Fibroblast of skin of right biceps (primary cell): Measurements from ENCODE around the gene MTURN.
A peak's percentile ranks its signal among the peaks of the same experiment; 100 is the strongest.
"Not testable (repeated sequence)": the region's sequence is repeated elsewhere in the genome, so short reads cannot be mapped to it uniquely, and the experiment has no call there.

ENCODE experiments used
- DNase-seq: peaks from one replicate; pipeline ENCODE4 v3.0.0-alpha.2; 2013

MTURN gene

DNA sequence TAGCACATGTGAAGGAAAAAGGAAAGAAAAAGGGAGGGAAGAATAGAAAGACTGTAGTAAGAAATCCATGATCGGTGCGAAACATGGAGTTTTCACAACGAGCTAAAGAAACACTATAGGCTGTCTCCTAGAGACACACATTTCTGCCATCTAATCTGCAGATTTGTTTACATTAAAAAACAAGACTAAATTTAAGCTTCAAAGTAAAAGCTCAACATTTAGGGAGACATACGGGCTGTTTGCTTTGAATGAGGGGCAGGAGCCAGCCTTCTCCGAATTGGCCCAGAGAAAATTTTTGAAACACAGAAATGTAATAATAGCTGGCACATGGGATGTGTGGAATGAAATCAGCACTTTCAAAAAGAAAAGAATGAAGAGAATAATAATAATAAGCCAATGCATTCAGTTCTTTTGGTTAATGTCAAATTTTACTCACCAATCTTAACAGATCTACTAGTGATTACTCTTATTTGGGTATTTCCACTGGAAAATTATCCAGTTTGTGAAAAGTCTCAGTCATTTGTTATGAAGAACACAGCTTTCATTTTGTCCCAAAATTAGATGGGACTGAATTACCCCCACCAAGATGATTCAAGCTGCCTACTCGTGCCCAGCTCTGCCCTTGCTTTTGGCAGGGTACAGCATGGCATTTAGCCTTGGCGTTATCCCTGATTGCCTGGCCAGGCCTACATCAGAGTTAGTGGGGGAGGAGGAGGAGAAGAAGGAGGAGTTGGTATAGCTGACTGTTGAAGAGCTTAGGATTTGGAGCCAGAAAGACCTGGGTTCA lies 47.1 kb downstream of the MTURN start:
- DNase-seq = no peak

GRCh38 chr7:30182814-30183213 lies 48.0 kb downstream of the MTURN start:
- no peak for DNase-seq

DNA sequence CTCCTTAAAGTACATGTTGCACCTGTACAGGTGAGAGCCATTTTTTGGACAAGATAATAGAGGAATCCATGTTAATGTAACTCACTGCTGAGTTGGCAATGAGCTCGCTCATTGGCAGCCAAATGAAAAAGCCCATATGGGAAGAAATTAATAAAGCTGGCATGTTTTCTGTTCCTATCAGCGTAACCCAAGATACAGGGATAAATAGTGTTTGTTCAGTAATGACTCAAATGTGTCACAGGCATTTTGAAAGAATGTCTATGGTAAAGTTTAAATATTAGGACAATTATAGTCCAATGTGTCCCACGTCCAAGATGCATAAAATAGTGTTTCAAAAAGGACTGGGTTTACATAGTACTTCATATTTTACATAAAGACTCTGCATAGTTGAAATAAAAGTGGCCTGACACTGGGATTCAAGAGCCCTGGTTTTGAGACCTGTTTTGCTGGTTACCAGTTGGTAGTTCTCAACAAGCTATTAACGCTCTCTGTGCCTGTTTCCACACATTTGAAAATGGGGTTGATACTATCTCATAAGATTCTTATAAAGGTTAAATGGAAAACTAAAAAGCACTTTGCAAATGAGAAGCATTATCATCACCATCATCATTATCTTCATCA lies 49.1 kb downstream of the MTURN start:
- DNase-seq = no peak

GRCh38 chr7:30184791-30185487 lies 50.2 kb downstream of the MTURN start:
- no peak for DNase-seq

DNA sequence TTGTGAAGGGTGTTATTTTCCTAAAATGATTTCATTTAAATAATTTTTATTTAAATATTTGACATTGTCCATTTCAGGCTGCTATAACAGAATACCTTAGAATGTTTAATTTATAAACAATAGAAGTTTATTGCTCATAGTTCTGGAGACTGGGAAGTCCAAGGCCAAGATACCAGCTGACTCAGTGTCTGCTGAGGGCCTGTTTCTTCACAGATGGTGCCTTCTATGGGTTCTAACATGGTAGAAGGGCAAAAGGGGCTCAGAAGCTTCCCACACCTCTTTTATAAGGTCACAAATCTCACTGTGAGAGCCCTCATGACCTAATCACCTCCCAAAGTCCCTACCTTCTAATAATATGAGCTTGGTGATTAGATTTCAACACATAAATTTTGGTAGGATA lies 50.7 kb downstream of the MTURN start:
- DNase-seq = no peak

- no peak for DNase-seq
Measured at GRCh38 chr7:30186725-30187124, 51.9 kb downstream of the MTURN start.

- no peak for DNase-seq
Measured at GRCh38 chr7:30187513-30187912, 52.7 kb downstream of the MTURN start.

GRCh38 chr7:30188381-30188780 lies 53.6 kb downstream of the MTURN start:
- DNase-seq = not testable (repeated sequence)

- no peak for DNase-seq
Measured at GRCh38 chr7:30188811-30189210, 54.0 kb downstream of the MTURN start.

DNA sequence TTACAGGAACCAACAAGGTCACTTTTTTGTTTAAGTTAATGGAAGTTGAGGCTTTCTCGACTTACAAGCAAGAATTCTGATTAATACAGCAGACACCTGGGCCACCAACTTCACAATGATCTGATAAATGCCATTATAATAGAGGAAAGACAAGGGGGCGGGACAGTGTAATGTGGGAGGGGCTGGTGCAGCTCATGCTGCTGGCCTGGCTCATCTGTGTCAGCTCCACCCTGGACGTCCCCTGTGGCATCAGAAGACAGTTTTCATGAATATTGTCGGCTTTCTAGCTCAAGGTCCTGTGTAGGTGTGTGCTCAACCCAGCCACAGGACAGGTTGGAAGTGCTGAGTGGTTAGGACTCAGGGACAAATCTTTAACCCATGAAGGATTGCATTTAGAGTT lies 57.0 kb downstream of the MTURN start:
- DNase-seq = no peak

DNA sequence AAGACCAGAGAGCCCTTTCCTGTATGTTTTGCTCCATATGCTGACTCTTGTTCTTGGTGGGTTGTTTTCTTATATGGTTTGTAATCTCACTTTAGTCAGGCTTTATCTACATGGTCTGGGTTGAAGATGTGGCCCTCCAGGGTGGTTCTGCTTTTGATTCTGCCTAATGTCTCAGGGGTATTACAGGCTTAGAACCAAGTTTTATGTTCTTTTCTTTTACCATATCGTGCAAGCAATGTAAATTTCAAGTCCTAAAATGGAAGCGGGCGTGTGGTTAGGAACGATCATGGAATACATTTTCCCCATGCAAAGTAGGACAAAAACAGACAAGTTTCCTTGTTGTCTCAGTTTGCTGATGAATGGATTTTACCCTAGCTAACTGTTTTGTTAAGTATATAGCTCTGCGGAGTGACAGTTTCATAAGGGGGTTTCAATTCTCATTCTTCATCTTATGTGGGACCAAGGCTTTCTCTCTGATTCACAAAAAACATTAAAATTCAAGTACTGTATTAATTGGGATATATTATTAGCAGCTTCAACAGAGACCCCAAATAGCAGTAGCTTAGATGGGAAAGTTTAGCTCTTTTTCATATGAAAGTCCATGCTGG lies 58.7 kb downstream of the MTURN start:
- no peak for DNase-seq

DNA sequence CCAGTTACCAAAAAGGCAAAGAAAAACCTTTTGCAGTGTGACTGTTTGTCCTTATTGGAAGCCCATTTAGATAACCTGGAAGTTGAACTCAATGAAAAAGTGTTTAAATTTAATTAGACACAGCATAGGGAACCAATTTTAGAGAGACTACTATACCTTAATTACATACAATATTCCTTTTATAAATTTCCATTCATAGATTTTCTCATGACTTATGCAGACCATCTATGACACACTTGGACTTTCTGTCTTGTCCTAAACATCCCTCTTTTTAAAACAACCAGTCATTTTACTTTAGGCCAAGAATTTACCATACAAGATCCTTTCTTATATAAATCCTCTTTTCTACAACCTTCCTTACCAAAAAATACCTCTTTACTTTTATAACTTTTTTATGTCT lies 61.6 kb downstream of the MTURN start:
- DNase-seq = no peak

DNA sequence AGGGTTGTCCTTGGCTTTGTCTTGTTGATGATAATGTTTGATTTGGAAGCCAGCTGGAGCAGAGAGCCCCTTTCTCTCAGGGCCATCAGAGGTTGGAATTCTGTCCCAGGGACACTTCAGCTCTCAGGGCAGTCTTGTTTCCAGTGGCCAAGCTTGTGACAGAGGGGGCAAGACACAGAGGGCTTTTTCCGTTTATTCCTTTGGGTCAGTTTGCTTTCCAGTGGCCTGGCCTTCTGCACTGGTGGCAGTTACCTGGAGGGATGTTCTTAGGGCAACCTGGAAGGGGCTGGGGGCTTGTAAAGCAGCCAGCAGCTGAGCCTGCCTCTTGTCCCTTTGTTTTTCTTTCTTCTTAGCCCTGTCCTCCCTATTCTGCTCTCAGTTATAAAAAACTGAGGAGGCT lies 62.7 kb downstream of the MTURN start:
- no peak for DNase-seq

DNA sequence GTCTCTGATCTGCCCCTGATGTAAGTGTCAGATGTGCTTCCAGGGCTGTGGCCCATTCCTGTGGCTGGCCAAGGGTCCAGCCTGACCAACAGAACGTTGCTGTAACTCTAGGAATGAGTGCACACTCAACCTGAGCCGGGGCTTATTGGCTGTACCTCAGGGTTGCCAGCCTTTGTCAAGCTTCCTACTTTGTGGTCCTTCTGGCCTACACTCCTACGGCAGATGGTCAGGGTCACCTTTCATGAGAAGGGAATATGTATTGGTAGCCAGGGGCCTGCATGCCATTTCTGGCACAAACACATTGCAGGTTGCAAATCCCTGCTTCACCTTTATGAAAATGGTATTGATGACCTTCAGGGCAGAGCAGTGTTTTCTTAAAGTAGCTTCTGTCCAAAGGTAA lies 64.5 kb downstream of the MTURN start:
- DNase-seq = no peak

GRCh38 chr7:30200591-30200990 lies 65.8 kb downstream of the MTURN start:
- no peak for DNase-seq

DNA sequence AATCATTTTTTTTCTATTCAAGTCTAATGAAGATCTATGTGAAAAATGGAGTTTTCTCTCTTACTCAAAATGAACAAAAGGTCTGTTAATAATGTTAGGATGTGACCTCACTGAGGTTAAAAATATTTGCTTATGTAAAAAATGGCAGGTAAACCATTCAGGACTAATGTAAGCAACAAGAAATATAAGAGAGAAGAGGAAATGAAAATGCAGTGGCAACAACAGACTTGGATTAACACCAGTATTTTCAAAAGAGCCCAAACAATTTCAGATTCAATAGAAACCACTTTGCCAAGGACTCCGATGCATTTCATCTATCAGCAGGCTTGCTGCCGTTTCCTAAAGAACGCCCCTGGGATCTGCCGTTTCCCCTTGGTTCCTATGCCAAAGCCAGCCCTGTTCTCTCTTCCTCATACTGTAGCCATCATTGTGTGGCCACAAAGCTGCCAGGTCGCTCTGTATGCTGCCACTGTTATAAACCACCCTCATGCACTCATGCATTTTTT lies 66.4 kb downstream of the MTURN start:
- DNase-seq = no peak

DNA sequence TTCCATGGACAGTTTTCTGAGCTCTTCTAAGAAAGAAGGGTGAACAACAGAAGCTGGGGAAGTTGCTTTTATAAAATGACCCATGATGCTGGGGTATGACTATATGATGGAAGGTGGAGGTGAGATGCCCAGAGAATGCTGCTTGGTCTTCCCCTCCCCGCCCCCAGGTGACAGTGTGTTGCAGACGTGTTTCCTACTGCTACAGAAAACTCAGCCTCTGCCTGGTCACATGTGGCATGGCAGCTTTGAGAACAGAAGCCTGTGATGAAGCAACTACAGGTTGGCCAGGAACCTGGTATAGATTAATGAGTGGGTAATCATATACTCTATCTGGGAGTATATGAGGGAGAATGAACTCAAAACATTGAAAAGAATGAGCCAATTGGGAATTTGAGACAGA lies 67.1 kb downstream of the MTURN start:
- DNase-seq = no peak

DNA sequence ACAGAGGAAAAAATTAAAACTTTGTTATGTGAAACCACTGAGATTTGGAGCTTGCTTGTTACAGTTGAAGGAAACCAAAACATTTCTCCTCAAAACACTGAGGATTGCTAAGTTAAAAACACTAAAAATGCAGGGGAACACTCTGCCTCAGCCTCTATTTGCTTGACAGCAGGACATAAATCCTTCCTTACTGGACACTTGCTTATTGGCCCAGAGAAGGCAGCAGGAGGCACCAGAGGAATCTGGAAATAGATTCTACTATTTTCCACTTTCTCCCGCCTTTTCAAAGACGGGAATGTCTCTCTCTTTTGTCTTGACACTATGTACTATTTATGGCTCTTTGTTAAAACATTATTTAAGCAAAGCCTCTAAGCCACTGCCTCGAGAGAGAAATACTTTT lies 67.9 kb downstream of the MTURN start:
- no peak for DNase-seq

GRCh38 chr7:30206491-30206890 lies 71.7 kb downstream of the MTURN start:
- DNase-seq = peak; percentile 37

GRCh38 chr7:30206942-30207341 lies 72.2 kb downstream of the MTURN start:
- DNase-seq = no peak

- no peak for DNase-seq
Measured at GRCh38 chr7:30207376-30207775, 72.6 kb downstream of the MTURN start.

- DNase-seq = no peak
Measured at GRCh38 chr7:30209951-30210350, 75.2 kb downstream of the MTURN start.
